HG03378 (cell line): ENCODE measurements around the gene AUTS2.
A peak's percentile ranks its signal among the peaks of the same experiment; 100 is the strongest.

Experiments used
- ATAC-seq: cut with Tn5 transposase; IDR thresholded peaks from one replicate; pipeline ENCODE4 v1.9.1; 2021; ENCODE audit warnings: mild to moderate bottlenecking, moderate library complexity; ENCODE audit not compliant: unreplicated experiment

The AUTS2 gene

DNA sequence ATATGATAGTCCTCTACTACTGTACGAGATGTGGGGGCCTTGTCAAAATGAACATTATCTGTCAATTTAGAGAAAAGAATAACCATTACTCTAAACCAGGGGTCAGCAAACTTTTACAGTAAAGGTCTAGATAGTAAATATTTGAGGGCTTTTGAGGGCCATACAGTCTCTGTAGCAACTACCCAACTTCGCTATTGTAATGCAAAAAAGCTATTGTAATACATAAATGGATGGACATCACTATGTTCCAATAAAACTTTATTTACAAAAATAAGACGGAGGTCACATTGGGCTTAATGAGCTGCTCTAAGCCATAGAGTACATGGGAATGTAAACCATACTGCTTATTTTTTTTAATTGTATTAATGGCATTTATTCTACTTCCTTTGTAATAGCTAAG lies 1055.9 kb downstream of the AUTS2 start:
- ATAC-seq, result no peak

DNA sequence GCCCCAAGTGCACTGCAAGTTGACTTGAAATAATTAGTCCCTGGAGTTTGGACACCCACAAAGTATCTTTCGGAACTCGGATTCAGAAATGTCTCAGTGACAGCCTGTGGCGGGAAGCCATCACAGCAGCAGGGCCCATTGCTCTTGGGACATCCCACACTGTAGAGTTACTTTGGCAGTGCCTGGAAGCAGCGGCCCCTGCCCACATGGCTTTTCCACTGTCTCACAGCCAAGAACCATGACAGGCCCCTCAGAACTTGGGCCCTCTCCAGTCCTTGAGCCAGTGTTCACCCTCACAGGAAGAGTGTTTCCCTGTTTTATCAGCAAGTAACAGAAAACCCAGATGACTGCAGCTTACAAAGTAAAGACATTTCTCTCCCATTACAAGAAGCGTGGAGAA lies 1056.7 kb downstream of the AUTS2 start:
- ATAC-seq, result no peak

DNA sequence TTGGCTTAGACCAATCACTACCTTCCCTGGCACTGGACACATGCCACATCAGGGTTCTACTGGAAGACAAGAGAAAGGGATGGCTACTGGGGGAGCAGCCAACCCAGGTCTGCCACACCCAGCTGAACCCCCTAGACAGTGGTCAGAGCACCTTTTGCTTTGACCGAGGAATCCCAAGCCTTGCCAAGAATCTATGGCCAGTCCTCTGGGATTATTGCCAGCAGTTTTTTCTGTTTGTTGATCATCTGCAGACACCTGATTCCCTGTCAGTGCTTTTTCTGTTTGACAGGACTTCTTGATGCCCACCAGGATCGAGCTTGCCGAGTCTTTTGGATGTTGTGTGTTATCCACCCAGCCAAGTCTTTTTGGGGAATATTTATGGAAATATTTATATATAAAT lies 1057.4 kb downstream of the AUTS2 start:
- ATAC-seq, result no peak

DNA sequence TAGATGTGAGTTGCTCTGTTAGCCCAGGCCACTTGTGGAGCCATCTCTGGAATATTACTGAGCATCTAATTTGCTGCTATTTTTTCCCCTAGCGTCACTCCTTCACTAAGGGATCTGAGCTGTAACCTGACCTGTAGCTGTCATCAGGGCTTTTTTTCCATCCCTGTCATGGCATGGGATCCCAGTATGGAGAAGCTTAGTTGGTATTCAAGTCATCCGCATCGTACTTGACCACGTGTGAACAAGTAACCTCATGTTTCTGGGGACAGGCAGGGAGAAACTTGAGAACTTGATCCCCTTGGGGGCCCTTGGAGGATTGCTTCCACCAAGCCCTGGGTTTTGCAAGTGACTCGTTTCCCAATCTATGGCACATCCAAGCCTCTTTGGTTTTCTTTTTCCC lies 1059.3 kb downstream of the AUTS2 start:
- ATAC-seq, result no peak

DNA sequence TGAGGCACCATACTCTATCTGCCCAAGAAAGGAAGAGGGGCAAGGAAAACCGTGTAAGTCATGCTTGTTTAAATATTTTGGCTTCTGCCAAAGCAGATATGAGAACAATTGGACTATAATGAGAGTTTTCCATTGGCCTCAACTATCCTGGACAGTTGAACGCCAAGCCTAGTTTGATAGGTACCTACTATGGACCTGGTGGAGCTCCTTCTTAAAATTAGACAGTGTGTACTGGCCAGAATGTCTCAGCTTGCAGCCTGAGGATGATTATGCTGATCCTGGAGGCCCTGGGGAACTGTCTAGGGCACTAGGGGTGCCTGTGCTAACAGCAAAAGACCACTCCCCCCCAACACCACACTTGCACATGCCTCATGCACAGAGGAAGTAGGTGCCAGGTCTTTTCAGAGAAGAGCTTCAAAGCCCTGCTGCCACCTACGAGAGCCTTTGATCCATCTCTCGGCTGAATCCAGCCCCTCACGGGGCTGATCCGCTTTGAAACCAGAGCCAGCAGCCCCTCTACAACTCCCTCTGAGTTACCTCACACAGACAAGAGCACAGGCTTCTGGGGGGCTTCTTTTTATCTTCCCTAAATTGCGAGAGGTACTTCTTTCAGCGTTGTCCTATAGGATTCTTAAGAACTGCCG lies 1059.8 kb downstream of the AUTS2 start:
- ATAC-seq, result no peak

DNA sequence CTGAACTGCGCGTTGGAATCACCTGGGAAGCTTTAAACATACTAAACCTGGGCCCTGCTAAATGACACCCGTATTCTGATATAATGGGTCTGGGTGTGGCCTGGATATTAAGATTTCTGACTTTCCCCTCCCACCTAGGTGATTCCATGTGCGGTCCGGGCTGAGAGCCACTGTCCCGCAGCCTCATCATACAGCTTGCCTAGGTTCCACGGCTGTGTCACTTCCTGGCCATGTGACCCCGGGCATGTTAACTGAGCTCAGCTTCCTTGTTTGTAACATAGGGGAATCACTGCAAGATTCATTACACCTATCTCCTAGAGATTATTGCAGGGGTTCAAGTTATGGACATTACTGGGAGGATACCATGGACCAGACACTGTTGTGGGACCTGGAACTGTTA lies 1061.0 kb downstream of the AUTS2 start:
- ATAC-seq, result no peak

DNA sequence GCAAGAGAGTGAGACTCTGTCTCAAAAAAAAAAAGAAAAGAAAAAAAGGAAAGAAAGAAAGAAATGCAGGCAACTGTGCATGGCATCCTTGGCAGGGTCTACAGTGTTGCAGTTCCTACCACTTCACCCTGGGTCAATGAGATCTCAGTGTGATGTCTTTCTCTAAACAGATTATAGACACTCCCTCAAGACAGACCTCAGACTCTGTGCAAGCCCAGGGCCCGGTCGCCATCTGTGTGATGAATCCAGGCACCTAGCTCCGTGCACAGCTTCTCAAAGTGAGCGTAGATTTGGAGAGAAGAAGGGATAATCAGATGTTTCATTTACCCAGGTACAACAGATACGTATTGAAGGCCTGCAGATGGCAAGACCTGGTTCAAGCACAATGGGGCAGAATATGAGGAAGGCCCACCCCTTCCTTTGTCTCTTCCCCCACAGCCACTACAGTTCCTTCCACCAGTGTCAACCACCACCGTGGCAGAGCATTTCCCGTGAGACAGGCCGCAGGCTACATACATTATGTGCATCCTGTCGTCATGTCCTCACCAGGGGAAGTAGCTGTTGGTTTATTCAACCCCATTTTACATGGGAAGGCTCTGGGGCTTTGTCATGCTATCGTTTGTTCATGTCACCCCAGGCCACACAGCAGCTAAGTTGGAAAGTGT lies 1062.0 kb downstream of the AUTS2 start:
- no peak for ATAC-seq

DNA sequence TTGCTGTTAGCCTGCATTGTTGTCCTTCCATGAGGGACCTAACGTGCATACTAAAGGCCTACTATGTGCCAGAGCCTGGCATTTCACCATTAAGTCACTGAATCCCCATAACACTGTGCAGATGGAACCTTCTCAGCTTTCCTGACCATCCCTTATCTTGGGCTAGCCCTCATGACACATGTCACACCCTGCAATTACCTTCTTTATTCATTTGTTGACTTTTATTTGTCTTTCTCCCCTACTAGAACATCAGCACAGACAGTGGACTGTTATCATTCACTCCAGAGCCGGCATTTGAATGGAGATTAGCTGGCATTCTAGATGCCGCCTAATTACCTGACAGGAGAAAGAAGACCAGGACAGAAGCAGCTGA lies 1062.5 kb downstream of the AUTS2 start:
- ATAC-seq, result no peak

DNA sequence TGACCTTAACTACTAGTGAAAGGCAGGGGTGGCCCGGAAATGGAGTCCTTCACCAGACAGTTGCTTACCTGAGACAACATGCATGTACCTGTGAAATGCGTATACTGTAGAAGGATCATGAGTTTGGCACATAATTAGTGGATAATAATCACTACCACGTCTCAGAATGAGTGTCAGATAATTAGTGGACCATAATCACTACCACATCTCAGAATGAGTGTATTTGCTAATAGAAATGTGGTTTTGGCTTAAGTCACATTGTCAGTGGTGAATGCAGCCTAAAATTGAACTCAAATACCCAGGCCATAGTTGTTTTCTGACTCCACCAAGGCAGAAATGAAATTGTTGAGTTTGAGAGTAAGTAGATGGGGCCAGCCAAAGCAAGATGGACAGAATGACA lies 1065.4 kb downstream of the AUTS2 start:
- ATAC-seq, result no peak

DNA sequence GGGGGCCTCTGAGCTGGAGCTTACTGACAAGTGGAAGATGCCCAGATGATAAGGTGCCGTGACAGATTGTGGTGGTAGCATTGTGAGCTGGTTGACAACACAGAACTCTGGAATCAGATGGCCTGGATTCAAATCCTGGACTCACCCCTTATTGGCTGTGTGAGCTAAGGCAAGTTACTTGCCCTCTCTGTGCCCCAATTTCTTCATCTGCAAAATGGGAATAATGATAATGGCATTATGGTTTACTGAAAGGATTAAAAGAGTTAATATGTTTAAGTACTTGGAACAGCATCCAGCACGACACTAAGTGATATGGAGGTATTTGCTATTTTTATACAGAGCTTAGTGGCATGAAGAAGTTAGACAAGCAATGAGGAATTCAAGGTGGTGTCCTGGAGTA lies 1067.7 kb downstream of the AUTS2 start:
- ATAC-seq, result no peak

DNA sequence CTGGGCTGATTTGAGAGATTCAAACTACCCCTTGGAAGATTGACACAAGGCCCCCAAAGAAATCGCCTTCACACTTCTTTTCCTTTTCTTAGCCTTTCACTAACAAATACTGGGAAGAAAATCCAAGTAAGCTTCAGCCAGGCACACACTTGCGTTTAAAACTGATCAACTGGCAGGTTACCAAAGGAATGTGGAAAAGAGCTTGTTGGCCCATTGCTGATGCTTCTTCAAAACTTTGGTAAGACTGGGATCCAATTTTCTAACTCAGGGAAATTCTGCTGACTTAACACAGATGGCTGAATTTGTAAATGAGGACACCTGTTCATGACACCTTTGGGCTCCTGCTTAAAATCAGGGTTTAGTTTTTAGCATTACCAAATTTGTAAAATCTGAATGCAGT lies 1069.1 kb downstream of the AUTS2 start:
- no peak for ATAC-seq

DNA sequence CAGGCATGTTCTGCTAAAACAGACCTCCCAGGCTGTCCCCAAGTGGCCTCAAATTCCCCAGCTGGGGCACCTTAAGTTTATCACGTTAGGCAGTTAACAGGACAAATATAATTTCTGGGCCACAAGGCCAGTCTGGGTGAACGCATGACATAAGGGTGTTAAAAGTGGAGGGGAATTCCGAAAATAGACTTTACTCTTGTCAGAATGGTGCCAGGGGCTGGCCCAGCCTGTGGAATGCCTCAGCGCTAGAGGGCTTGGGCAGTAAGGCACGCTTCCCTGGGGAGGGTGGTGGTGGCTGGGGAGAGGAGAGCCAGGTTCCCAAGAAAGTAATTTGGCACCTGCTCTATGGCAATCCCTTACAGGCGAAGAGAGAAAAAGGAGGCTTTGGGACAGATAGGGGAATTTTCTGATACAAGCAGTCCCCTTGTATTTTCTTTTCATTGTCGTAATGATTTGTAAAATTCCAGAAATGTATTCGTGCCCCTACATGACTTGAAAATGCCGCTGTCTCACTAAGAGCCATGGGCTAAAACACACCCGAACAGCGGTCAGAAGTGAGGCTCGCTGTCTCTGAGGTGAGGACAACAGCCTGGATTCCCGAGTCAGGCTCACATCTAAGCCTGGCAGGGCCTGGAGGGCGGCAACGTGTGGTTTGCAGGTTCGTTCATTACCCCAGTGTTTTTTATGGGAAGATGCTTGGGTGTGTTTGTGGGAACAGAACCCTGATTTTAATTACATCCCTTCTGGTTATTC lies 1070.5 kb downstream of the AUTS2 start:
- ATAC-seq, result no peak

DNA sequence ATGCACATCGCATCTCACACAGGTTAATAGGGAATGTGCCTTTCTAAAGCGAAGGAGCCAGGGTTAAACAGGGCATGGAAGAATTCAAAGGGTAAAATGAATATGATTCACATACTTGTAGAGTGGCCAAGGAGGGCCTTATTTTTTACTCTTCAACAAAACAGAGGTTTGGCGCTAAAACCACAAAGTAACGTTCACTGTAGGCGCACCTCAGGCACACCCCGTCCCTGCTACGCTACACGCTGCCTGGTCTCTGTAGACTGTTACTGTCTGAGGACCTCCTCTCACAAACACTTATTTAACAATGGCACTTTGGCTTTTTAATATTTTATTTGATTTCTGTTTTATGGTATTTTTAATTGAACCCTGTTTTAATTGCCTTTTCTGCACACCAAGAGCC lies 1071.6 kb downstream of the AUTS2 start:
- ATAC-seq, result no peak

DNA sequence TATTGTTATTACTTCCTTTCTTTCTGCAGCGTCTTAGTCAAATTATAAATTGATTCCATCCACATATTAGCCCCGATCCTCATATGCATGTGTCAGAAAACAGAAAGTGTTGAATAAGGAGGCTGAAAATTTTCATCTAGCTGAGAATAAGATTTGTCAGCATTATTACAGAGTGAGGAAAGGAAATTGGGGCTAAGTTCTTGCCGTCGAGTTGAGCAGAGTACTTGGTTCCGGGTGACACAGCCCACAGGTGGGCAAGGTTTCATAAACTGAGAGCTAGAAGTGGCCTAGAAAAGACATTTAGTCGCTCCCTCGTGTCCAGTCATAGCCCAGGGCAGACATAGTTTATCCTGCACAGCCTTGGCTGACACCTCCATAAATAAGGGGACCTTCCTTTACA lies 1072.0 kb downstream of the AUTS2 start:
- ATAC-seq, result no peak

DNA sequence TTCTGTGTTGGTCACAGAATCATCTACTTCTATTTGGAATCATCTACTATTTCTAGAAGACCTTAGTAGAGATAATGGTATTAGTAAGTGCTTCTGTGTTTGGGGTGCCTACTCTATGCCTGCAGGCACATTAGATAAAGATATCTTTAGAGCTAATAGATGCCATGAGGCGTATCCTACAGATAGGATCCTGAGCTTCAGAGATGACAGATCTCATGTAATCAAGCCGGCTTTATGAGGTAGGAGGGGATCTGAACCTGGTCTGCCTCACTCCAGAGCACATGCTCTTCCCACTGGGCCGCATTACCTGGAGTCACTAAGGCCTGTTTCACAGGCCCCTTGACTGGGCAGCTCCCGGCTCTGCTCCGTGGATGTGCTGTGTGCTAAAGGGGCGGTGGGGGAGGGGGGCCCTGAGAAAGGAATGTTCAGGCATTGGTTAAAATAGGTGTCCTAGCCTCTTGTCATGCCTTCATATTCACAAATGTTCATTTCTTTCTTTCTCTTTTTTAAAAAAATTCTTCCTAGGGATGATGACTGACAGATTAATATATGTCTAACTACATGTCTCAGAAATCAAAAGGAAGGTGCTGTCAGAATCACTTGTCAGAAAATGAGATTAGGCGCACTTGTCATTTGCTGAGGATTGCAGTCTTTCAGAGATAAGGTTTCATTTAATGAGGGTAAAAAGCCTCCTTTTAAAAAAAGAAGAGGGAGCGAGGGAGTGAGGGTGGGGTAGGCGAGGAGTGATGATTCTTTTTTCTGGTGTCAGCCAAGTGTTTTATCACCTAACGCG lies 1075.7 kb downstream of the AUTS2 start:
- ATAC-seq, result no peak

DNA sequence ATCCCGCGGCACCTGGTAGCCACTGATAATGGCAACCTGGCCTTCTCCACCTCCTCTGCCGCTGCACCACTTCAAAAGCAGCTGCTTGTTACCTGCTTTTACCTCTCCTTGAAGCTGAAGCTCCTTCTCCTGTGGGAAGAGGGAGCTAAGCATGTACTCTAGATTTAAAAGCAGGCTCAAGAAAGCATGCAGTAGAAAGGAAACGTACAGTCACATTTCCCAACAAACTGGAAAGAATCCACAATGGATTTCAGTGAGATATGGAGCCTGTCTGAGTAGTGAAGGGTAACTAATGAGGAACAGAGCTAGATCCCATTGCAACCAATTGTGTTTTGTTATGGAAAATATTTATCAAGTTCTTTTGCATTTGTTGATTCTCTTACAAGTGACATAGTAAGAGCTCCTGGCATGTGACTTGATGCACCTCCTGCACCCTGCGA lies 1076.3 kb downstream of the AUTS2 start:
- no peak for ATAC-seq

DNA sequence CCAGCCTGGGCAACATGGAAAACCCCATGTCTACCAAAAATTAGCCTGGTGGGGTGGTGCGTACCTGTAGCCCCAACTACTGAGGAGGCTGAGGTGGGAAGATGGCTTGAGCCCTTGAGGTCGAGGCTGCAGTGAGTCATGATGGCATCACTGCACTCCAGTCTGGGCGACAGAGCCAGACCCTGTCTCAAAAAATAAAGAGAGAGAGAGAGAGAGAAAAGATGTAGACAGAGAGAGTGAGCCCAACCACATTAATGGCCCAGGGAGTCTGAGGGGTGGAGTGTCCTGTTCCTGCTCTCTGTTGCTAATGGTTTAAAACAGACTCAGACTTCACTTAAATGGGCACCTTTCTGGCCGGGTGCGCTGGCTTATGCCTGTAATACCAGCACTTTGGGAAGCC lies 1078.0 kb downstream of the AUTS2 start:
- ATAC-seq, result no peak

DNA sequence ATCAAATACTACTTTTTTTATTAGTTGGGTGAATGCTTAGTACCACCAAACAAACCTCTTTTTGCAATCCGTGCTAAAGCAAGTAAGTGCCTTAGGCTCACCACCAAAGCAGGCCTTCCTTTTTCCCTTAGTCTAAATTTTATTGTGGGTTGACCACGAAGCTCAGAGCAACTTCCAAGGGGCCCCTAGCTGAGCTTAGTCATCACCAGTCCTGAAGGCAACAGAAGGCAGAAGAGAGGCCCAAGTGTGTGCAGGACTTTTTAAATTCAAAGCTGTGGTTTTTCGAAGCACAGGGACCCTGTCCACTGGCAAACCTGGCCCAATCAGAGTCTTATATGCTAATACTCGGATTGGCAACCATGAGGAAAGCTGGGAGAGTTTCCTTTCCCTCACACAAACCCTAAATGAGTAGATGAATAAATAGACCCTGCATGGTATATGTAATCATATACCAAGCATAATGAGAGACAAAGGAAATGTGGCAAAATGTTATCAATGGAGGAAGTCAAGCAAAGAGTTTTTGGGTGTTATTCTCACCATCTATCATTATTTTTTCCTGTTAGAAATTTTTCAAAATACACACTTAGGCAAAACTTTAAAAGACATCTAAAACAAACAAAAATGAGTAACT lies 1080.5 kb downstream of the AUTS2 start:
- ATAC-seq, result no peak

DNA sequence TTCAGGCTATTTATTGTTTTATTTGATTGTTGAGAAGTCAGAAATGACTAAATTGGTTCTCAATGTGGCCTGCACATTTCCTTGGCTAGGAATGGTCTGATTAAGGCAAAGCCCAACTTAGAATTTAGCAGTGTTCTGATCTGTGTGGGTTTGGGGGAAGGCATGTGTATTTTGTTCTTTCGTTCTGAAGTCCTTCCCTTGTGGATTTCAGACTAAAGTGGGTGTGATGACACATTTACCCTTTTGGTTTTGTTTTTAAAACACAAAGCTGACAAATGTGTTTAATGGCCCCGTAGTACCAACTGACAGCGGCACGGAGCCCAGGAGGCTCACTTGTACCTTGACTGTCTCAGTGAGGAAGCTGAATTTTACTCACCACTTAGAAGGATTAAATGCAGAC lies 1081.4 kb downstream of the AUTS2 start:
- ATAC-seq, result peak; percentile 43

DNA sequence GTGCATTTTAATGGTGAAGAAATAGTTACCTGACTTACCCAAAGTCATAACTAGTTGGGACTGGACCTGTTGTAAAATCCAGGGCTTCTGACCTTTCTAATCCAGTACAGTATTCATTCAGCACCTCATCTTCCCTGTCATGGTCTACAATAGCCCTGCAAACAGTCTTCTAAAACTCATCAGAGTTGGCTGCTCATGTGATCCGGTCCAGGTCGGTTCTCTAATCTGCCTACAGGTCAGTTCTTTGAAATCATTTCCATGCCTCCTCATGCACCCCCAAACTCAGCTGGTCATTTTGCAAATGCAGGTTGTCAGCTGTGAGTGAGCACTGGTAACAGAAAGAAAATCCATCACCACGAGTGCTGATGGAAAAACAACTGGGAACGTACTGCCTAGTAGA lies 1082.0 kb downstream of the AUTS2 start:
- ATAC-seq, result no peak
